Peyer's patch (tissue), 4 donors: Measurements from ENCODE around the gene TPBGL. TPM values are rescaled to one million over a fixed set of nuclear protein-coding genes. Genes with fewer than 3 reads are reported as not detected.

Experiments used
- DNase-seq, 3 donors: peaks; one replicate each; pipeline ENCODE4 v3.0.0-alpha.2; 2017 to 2019
- H3K27ac ChIP-seq, 4 donors: fragments of 200-600 bp; sonication (generic); one replicate each; pipeline ENCODE4 v1.5.1; 2016 to 2019
- H3K27me3 ChIP-seq, 2 donors: fragments of 200-600 bp; sonication (generic); one replicate each; pipeline ENCODE4 v1.5.1; 2019
- H3K36me3 ChIP-seq, 3 donors: fragments of 200-600 bp; sonication (generic); one replicate each; pipeline ENCODE4 v1.5.1; 2016 to 2019
- H3K4me1 ChIP-seq, 4 donors: fragments of 200-600 bp; sonication (generic); one replicate each; pipeline ENCODE4 v1.5.1; 2016 to 2019
- H3K4me3 ChIP-seq, 4 donors: fragments of 200-600 bp; sonication (generic); 1 replicate in 3 of 4; 2 replicates in 1 of 4; pipeline ENCODE4 v1.5.1; 2016 to 2019; ENCODE audit warnings: mild to moderate bottlenecking in 1 of 4
- H3K9me3 ChIP-seq, 4 donors: fragments of 200-600 bp; sonication (generic); one replicate each; pipeline ENCODE4 v1.5.1; 2016 to 2019; ENCODE audit warnings: mild to moderate bottlenecking in 1 of 4
- POLR2A ChIP-seq, 2 donors: fragments of 450-650 bp; IDR thresholded peaks; one replicate each; pipeline ENCODE4 v1.5.1; 2017; ENCODE audit warnings: antibody characterized with exemption in 2 of 2, mild to moderate bottlenecking in 2 of 2, moderate library complexity in 2 of 2
- total RNA-seq, 4 donors: library from RNA; depleted of rRNA; stranded (reverse); fragments of >200 nt; gene quantifications; one replicate each; pipeline ENCODE4 v1.1.0, GENCODE V29; 2016
- TF ChIP-seq, protein P1 (sequence below), 6 experiments: fragments of 450-650 bp in 4 of 6; fragments of 200-600 bp in 2 of 6; sonication (generic) in 1 of 6; IDR thresholded peaks; one replicate each; pipeline ENCODE4 v1.5.1; 2017 to 2019; ENCODE audit warnings: antibody characterized with exemption in 6 of 6, mild to moderate bottlenecking in 3 of 6, moderate library complexity in 1 of 6

Gene TPBGL
- total RNA-seq, 4 donors from 2014 or later: 0.35 TPM; not detected in 3

DNA sequence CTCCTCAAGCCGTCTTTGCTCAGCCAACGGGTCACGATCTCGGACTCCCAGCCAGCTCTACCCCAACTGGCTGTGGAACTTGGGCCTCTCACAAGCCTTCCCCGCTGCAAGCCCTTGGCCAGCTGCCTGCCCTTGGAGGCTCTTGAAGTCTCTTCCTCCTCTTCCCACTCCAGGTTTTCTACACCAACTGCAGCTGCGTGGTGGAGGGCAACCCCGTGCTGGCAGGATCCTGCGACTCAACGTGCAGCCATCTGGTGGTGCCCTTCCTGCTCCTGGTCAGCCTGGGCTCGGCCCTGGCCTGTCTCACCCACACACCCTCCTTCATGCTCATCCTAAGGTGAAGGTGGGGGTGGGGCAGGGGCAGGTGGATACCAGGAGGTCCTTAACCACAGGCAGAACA is 40.5 kb upstream of the TPBGL start:
- no peaks in the 10 kb centered on the region for H3K9me3 ChIP-seq
- TF ChIP-seq POLR2A (IDR thresholded peaks at IDR 0.05): no peak
- TF ChIP-seq, protein P1, sequence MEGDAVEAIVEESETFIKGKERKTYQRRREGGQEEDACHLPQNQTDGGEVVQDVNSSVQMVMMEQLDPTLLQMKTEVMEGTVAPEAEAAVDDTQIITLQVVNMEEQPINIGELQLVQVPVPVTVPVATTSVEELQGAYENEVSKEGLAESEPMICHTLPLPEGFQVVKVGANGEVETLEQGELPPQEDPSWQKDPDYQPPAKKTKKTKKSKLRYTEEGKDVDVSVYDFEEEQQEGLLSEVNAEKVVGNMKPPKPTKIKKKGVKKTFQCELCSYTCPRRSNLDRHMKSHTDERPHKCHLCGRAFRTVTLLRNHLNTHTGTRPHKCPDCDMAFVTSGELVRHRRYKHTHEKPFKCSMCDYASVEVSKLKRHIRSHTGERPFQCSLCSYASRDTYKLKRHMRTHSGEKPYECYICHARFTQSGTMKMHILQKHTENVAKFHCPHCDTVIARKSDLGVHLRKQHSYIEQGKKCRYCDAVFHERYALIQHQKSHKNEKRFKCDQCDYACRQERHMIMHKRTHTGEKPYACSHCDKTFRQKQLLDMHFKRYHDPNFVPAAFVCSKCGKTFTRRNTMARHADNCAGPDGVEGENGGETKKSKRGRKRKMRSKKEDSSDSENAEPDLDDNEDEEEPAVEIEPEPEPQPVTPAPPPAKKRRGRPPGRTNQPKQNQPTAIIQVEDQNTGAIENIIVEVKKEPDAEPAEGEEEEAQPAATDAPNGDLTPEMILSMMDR (IDR thresholded peaks at IDR 0.05): no peak
- no peak overlapping the region for H3K27ac ChIP-seq
- peaks cover 0 to 13% (median 0%) of the 10 kb centered on the region in 4 donors for H3K4me1 ChIP-seq
- peaks cover 0 to 49% (median 0%) of the 10 kb centered on the region in 3 donors for H3K36me3 ChIP-seq
- no peak for DNase-seq
- no peaks in the 10 kb centered on the region for H3K27me3 ChIP-seq
- no peak overlapping the region for H3K4me3 ChIP-seq

DNA sequence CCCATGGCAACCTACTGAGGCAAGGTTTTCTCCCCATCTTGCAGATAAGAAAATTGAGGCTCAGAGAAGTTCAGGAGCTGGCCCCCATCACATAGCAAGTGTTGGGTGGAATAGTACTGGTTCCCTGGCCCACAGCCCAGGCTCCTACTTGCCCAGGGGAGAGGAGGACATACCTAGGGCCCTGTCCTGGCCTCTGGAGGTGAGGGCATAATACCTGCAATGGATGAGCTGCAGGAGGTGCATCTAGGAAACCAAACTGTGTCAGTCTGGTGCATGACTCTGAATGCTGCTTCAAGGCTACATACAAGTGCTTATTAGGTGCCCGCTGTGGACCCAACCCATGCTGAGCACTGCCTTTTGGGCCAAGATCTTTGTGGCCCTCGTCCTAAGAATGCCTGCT is 40.0 kb upstream of the TPBGL start:
- no peak overlapping the region for H3K27ac ChIP-seq
- TF ChIP-seq, protein P1 (IDR thresholded peaks at IDR 0.05): no peak
- TF ChIP-seq POLR2A (IDR thresholded peaks at IDR 0.05): no peak
- no peak for DNase-seq
- no peaks in the 10 kb centered on the region for H3K27me3 ChIP-seq
- H3K4me3 ChIP-seq: no peak overlapping the region
- H3K9me3 ChIP-seq: no peaks in the 10 kb centered on the region
- peaks cover 0 to 8% (median 0%) of the 10 kb centered on the region in 4 donors for H3K4me1 ChIP-seq
- peaks cover 0 to 44% (median 0%) of the 10 kb centered on the region in 3 donors for H3K36me3 ChIP-seq

DNA sequence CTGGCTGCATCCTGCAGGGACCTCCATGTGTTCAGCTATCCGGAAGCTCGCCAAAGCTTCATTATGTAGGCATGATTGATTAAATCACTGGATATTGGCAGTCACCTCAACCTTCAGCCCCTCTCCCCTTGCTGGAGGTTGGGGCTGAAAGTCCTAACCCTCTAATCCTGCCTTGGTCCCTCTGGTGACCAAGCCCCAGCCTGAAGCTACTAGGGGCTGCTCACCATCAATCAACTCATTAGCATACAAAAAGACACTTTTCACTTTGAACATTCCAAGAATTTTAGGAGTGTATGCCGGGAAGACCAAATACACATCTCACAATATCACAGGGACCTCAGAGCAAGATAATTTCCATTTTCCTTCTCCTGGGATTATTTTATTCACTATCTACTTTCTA is 38.8 kb upstream of the TPBGL start:
- no peak for DNase-seq
- TF ChIP-seq, protein P1 (IDR thresholded peaks at IDR 0.05): no peak
- no peak for TF ChIP-seq POLR2A (IDR thresholded peaks at IDR 0.05)
- Histone ChIP-seq H3K27me3 (no peaks in the 10 kb centered on the region), H3K27ac (no peak overlapping the region), H3K4me1 (peaks cover 0 to 5% (median 0%) of the 10 kb centered on the region in 4 donors), H3K36me3 (peaks cover 0 to 32% (median 0%) of the 10 kb centered on the region in 3 donors), H3K9me3 (no peaks in the 10 kb centered on the region), H3K4me3 (no peak overlapping the region)

DNA sequence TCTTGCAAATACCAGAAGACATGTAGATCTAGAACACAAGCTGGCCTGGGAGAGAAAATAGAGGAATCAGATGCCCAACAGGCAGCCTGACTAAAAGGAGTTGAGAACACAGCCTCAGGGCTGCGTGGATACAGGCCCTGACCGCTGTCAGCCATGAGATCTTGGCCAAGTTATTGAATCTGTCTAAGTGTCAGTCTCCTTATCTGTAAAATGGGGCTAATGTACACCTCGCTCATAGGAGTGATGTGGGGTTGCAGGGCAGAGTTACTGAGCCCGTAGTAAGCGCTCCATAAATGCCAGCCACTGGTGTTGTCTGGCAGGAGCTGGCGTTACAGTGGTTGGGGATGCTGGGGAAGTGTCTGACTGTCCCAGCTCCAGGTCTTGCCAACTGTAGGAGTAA is 38.4 kb upstream of the TPBGL start:
- Histone ChIP-seq H3K4me3 (no peak overlapping the region), H3K9me3 (no peaks in the 10 kb centered on the region), H3K4me1 (peaks cover 0 to 5% (median 0%) of the 10 kb centered on the region in 4 donors), H3K36me3 (peaks cover 0 to 27% (median 0%) of the 10 kb centered on the region in 3 donors), H3K27ac (no peak overlapping the region), H3K27me3 (no peaks in the 10 kb centered on the region)
- DNase-seq: no peak
- no peak for TF ChIP-seq POLR2A (IDR thresholded peaks at IDR 0.05)
- TF ChIP-seq, protein P1 (IDR thresholded peaks at IDR 0.05): no peak

DNA sequence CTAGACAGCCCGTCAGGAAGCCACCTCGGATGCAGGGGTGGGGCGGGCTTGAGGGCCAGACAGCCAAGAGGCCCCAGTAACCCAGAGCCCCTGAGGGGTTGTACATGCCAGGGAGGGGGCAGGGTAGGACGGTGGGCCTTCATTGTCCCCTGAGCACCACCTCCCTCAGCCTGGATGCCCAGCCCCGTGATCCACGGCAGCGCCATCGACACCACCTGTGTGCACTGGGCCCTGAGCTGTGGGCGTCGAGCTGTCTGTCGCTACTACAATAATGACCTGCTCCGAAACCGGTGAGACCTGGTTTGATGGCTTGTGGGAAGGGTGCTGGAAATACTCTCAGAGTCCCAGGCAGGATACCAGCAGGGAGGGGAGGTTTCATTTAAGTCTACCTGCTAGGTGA is 37.4 kb upstream of the TPBGL start:
- H3K9me3 ChIP-seq: no peaks in the 10 kb centered on the region
- DNase-seq: peak in 1 of 3 donors; percentile 39
- peaks cover 0 to 18% (median 0%) of the 10 kb centered on the region in 3 donors for H3K36me3 ChIP-seq
- H3K27ac ChIP-seq: no peak overlapping the region
- H3K4me1 ChIP-seq: peaks cover 0 to 5% (median 0%) of the 10 kb centered on the region in 4 donors
- TF ChIP-seq POLR2A (IDR thresholded peaks at IDR 0.05): no peak
- no peaks in the 10 kb centered on the region for H3K27me3 ChIP-seq
- H3K4me3 ChIP-seq: no peak overlapping the region

DNA sequence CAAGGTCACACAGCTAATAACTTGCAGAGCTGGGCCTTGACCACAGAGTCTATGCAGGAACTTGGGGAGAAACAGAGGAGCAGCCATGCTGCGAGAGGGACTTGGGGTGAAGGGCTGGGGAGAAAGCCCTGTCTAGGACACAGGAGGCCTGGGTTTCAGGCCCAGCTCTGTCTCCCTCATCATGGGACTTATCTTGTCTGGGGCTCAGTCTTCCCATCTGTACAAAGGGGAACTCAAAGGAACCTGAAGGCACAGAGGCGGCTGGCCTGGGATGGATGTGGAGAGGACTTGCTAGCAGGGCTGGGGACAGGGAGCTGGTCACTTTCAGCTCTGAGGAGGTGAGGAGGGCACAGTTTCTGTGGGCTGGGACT is 36.9 kb upstream of the TPBGL start:
- H3K4me1 ChIP-seq: peaks cover 0 to 5% (median 0%) of the 10 kb centered on the region in 4 donors
- DNase-seq: peak in 1 of 3 donors; percentile 39
- no peaks in the 10 kb centered on the region for H3K9me3 ChIP-seq
- H3K27ac ChIP-seq: peak overlapping the region in 1 of 4 donors; percentile 13
- H3K36me3 ChIP-seq: peaks cover 0 to 18% (median 0%) of the 10 kb centered on the region in 3 donors
- no peak overlapping the region for H3K4me3 ChIP-seq
- no peaks in the 10 kb centered on the region for H3K27me3 ChIP-seq
- TF ChIP-seq POLR2A (IDR thresholded peaks at IDR 0.05): no peak
- TF ChIP-seq, protein P1 (IDR thresholded peaks at IDR 0.05): no peak
